Measurements from ENCODE around the gene PHAF1.

Gene PHAF1

GRCh38 chr16:67180166-67180565 lies 70.4 kb downstream of the PHAF1 start:
- H3K9me3 ChIP-seq (ENCODE audit: severe bottlenecking), result no peaks in the 10 kb centered on the region
- H3K27ac ChIP-seq (ENCODE audit: poor library complexity, severe bottlenecking), result no peak overlapping the region
- no peak for TF ChIP-seq CTCF (IDR thresholded peaks at IDR 0.05; ENCODE audit: poor library complexity, severe bottlenecking)
- H3K4me3 ChIP-seq (ENCODE audit: severe bottlenecking), result no peak overlapping the region
- DNase-seq (ENCODE audit: low spot score) (no peak), ATAC-seq (ENCODE audit: low read depth) (no peak)
- peaks cover 6% of the 10 kb centered on the region for H3K36me3 ChIP-seq (ENCODE audit: low read depth)
- peaks cover 5% of the 10 kb centered on the region for H3K4me1 ChIP-seq (ENCODE audit: insufficient read depth, poor library complexity, severe bottlenecking)
- H3K27me3 ChIP-seq (ENCODE audit: insufficient read depth, poor library complexity, severe bottlenecking), result no peaks in the 10 kb centered on the region

- ATAC-seq (ENCODE audit: low read depth) (no peak), DNase-seq (ENCODE audit: low spot score) (no peak)
- Histone ChIP-seq H3K9me3 (ENCODE audit: severe bottlenecking) (no peaks in the 10 kb centered on the region), H3K36me3 (ENCODE audit: low read depth) (no peaks in the 10 kb centered on the region), H3K4me1 (ENCODE audit: insufficient read depth, poor library complexity, severe bottlenecking) (peaks cover 5% of the 10 kb centered on the region), H3K27me3 (ENCODE audit: insufficient read depth, poor library complexity, severe bottlenecking) (no peaks in the 10 kb centered on the region), H3K27ac (ENCODE audit: poor library complexity, severe bottlenecking) (peak overlapping the region; percentile 66), H3K4me3 (ENCODE audit: severe bottlenecking) (no peak overlapping the region)
- TF ChIP-seq CTCF (IDR thresholded peaks at IDR 0.05; ENCODE audit: poor library complexity, severe bottlenecking), result no peak
Observed at GRCh38 chr16:67181346-67181745, 71.6 kb downstream of the PHAF1 start.

GRCh38 chr16:67182288-67182687 lies 72.5 kb downstream of the PHAF1 start:
- TF ChIP-seq CTCF (IDR thresholded peaks at IDR 0.05; ENCODE audit: poor library complexity, severe bottlenecking), result no peak
- Histone ChIP-seq H3K4me1 (ENCODE audit: insufficient read depth, poor library complexity, severe bottlenecking) (peaks cover 5% of the 10 kb centered on the region), H3K27me3 (ENCODE audit: insufficient read depth, poor library complexity, severe bottlenecking) (no peaks in the 10 kb centered on the region), H3K36me3 (ENCODE audit: low read depth) (no peaks in the 10 kb centered on the region), H3K27ac (ENCODE audit: poor library complexity, severe bottlenecking) (peak overlapping the region; percentile 66), H3K4me3 (ENCODE audit: severe bottlenecking) (no peak overlapping the region), H3K9me3 (ENCODE audit: severe bottlenecking) (no peaks in the 10 kb centered on the region)
- DNase-seq (ENCODE audit: low spot score) (no peak), ATAC-seq (ENCODE audit: low read depth) (no peak)

GRCh38 chr16:67183284-67183626 lies 73.5 kb downstream of the PHAF1 start:
- peak overlapping the region; percentile 89 for H3K4me3 ChIP-seq (ENCODE audit: severe bottlenecking)
- ATAC-seq (ENCODE audit: low read depth), result no peak
- no peaks in the 10 kb centered on the region for H3K27me3 ChIP-seq (ENCODE audit: insufficient read depth, poor library complexity, severe bottlenecking)
- H3K27ac ChIP-seq (ENCODE audit: poor library complexity, severe bottlenecking), result peak overlapping the region; percentile 66
- H3K4me1 ChIP-seq (ENCODE audit: insufficient read depth, poor library complexity, severe bottlenecking), result peaks cover 5% of the 10 kb centered on the region
- no peak for TF ChIP-seq CTCF (IDR thresholded peaks at IDR 0.05; ENCODE audit: poor library complexity, severe bottlenecking)
- H3K36me3 ChIP-seq (ENCODE audit: low read depth), result no peaks in the 10 kb centered on the region
- H3K9me3 ChIP-seq (ENCODE audit: severe bottlenecking), result no peaks in the 10 kb centered on the region
- DNase-seq (ENCODE audit: low spot score), result no peak

- ATAC-seq (ENCODE audit: low read depth) (peak; percentile 79), DNase-seq (ENCODE audit: low spot score) (peak; percentile 98)
- Histone ChIP-seq H3K9me3 (ENCODE audit: severe bottlenecking) (no peaks in the 10 kb centered on the region), H3K27ac (ENCODE audit: poor library complexity, severe bottlenecking) (peak within 1 kb of the TSS; percentile 66), H3K4me3 (ENCODE audit: severe bottlenecking) (peak within 1 kb of the TSS; percentile 89), H3K4me1 (ENCODE audit: insufficient read depth, poor library complexity, severe bottlenecking) (peaks cover 5% of the 10 kb centered on the region), H3K36me3 (ENCODE audit: low read depth) (no peaks in the 10 kb centered on the region), H3K27me3 (ENCODE audit: insufficient read depth, poor library complexity, severe bottlenecking) (no peaks in the 10 kb centered on the region)
- no peak for TF ChIP-seq CTCF (IDR thresholded peaks at IDR 0.05; ENCODE audit: poor library complexity, severe bottlenecking)
Observed at GRCh38 chr16:67183627-67184452, 74.1 kb downstream of the PHAF1 start, which contains the start of gene MATCAP1. TSS of gene MATCAP1 (minus strand) at chr16:67183963. CDS start at chr16:67180610, 3,353 bp downstream.
